IMR-90 (cell line): ENCODE results near the gene TREH. TPM values are rescaled to one million over a fixed set of nuclear protein-coding genes. Genes with fewer than 3 reads are reported as not detected.

Source experiments
- ATAC-seq: fragments of 200-7000 bp; cut with Tn5 transposase; 2 replicates; pipeline ENCODE4 v1.9.1; 2020; ENCODE audit warnings: low read depth, mild to moderate bottlenecking, moderate library complexity
- BruUV-seq: library from RNA; stranded (reverse); fragments of 400-500 nt; replicated peaks from 2 replicates; lab custom pipeline; 2021; lab: Mats Ljungman, UMichigan
- CTCF ChIA-PET: fragments of 300-600 bp; formaldehyde crosslinking; extraction: SDS; loops from one replicate; lab custom pipeline; 2021; ENCODE audit warnings: antibody characterized with exemption; lab: Yijun Ruan, JAX
- POLR2A ChIA-PET: fragments of 300-600 bp; sonication (Branson Sonifier 250); formaldehyde crosslinking; loops from one replicate; lab custom pipeline; 2022; ENCODE audit warnings: antibody characterized with exemption; ENCODE audit not compliant: unreplicated experiment; lab: Charles Lee
- DNase-seq: peaks from one replicate; pipeline ENCODE4 v3.0.0; 2013
- H2AFZ ChIP-seq: replicated peaks from 2 replicates; pipeline ENCODE3; 2013; ENCODE audit warnings: low read length, mild to moderate bottlenecking; ENCODE audit not compliant: poor library complexity
- H2AK5ac ChIP-seq: 2 replicates; pipeline ENCODE4 v1.6.1; 2013; ENCODE audit warnings: low read depth, low read length, inconsistent platforms
- H2AK9ac ChIP-seq: replicated peaks from 2 replicates; pipeline ENCODE3; 2013; ENCODE audit warnings: mild to moderate bottlenecking, low read depth, low read length, moderate library complexity; ENCODE audit not compliant: poor library complexity
- H2BK120ac ChIP-seq: 2 replicates; pipeline ENCODE4 v1.6.1; 2013; ENCODE audit warnings: low read depth, low read length, inconsistent platforms
- H2BK15ac ChIP-seq: 3 replicates; pipeline ENCODE4 v1.6.1; 2013; ENCODE audit warnings: low read depth, low read length, inconsistent platforms
- H2BK20ac ChIP-seq: 2 replicates; pipeline ENCODE4 v1.6.1; 2013; ENCODE audit warnings: low read depth, mild to moderate bottlenecking, inconsistent platforms, low read length, moderate library complexity
- H2BK5ac ChIP-seq: 2 replicates; pipeline ENCODE4 v1.6.1; 2013; ENCODE audit warnings: mild to moderate bottlenecking, low read depth, low read length, inconsistent platforms; ENCODE audit not compliant: poor library complexity, severe bottlenecking
- H3K14ac ChIP-seq: replicated peaks from 2 replicates; pipeline ENCODE4 v1.6.1; 2013; ENCODE audit warnings: low read depth, low read length, inconsistent platforms
- H3K18ac ChIP-seq: 2 replicates; pipeline ENCODE4 v1.6.1; 2013; ENCODE audit warnings: low read depth, low read length, control low read depth
- H3K23ac ChIP-seq: 2 replicates; pipeline ENCODE4 v1.6.1; 2013; ENCODE audit warnings: low read depth, low read length, inconsistent platforms
- H3K27ac ChIP-seq: 2 replicates; pipeline ENCODE4 v1.5.1; 2013; ENCODE audit warnings: mild to moderate bottlenecking, control low read depth, low read length; ENCODE audit not compliant: insufficient read depth
- H3K27me3 ChIP-seq: 2 replicates; pipeline ENCODE4 v1.6.1; 2013; ENCODE audit warnings: low read length; ENCODE audit not compliant: control insufficient read depth, insufficient read depth
- H3K36me3 ChIP-seq: 2 replicates; pipeline ENCODE4 v1.6.1; 2013; ENCODE audit warnings: low read length, mixed read lengths; ENCODE audit not compliant: control insufficient read depth, insufficient read depth
- H3K4ac ChIP-seq: 2 replicates; pipeline ENCODE4 v1.6.1; 2013; ENCODE audit warnings: low read depth, low read length, inconsistent platforms
- H3K4me1 ChIP-seq: 2 replicates; pipeline ENCODE4 v1.6.1; 2013; ENCODE audit warnings: low read length, mixed read lengths; ENCODE audit not compliant: control insufficient read depth, insufficient read depth
- H3K4me2 ChIP-seq: 2 replicates; pipeline ENCODE4 v1.6.1; 2013; ENCODE audit warnings: low read depth, mild to moderate bottlenecking, control low read depth, low read length, moderate library complexity
- H3K4me3 ChIP-seq: 2 replicates; pipeline ENCODE4 v1.5.1; 2013; ENCODE audit warnings: low read depth, mild to moderate bottlenecking, control low read depth, low read length, moderate library complexity; ENCODE audit not compliant: insufficient read depth
- H3K56ac ChIP-seq: 2 replicates; pipeline ENCODE4 v1.6.1; 2013; ENCODE audit warnings: low read length, inconsistent platforms; ENCODE audit not compliant: insufficient read depth; ENCODE audit errors: extremely low read depth
- H3K79me1 ChIP-seq, 2 experiments: 2 replicates each; pipeline ENCODE4 v1.6.1; 2013; ENCODE audit warnings: low read length in 2 of 2, inconsistent platforms in 1 of 2, low read depth in 1 of 2
- H3K9ac ChIP-seq: 2 replicates; pipeline ENCODE4 v1.6.1; 2013; ENCODE audit warnings: low read depth, low read length, control low read depth
- H3K9me1 ChIP-seq: 2 replicates; pipeline ENCODE4 v1.6.1; 2013; ENCODE audit warnings: low read length, inconsistent platforms; ENCODE audit not compliant: insufficient read depth
- H3K9me3 ChIP-seq: 2 replicates; pipeline ENCODE4 v1.6.1; 2013; ENCODE audit warnings: low read length; ENCODE audit not compliant: control insufficient read depth, insufficient read depth
- H4K20me1 ChIP-seq: 2 replicates; pipeline ENCODE4 v1.6.1; 2013; ENCODE audit warnings: low read length, inconsistent platforms; ENCODE audit not compliant: insufficient read depth
- H4K5ac ChIP-seq: 2 replicates; pipeline ENCODE4 v1.6.1; 2013; ENCODE audit warnings: mild to moderate bottlenecking, low read depth, low read length, control low read depth
- H4K8ac ChIP-seq, 2 experiments: 2 replicates each; pipeline ENCODE4 v1.6.1; 2013; ENCODE audit warnings: low read depth in 2 of 2, low read length in 2 of 2, control low read depth in 1 of 2, inconsistent platforms in 1 of 2
- H4K91ac ChIP-seq: 2 replicates; pipeline ENCODE4 v1.6.1; 2013; ENCODE audit warnings: low read depth, low read length, inconsistent platforms; ENCODE audit not compliant: insufficient read depth
- BHLHE40 ChIP-seq: fragments of 150-350 bp; IDR thresholded peaks from 2 replicates; pipeline ENCODE4 v1.6.1; 2016; ENCODE audit warnings: mild to moderate bottlenecking, low read depth, low read length
- CEBPB ChIP-seq: IDR thresholded peaks from 2 replicates; pipeline ENCODE4 v1.6.1; 2012; ENCODE audit warnings: low read depth, low read length, improper control_type of control experiment
- CHD1 ChIP-seq: IDR thresholded peaks from 2 replicates; pipeline ENCODE4 v1.6.1; 2012; ENCODE audit warnings: low read depth, low read length, improper control_type of control experiment
- FOS ChIP-seq: fragments of 150-350 bp; IDR thresholded peaks from 2 replicates; pipeline ENCODE4 v1.6.1; 2016; ENCODE audit warnings: low read depth, low read length
- MAFK ChIP-seq: IDR thresholded peaks from 2 replicates; pipeline ENCODE4 v1.6.1; 2012; ENCODE audit warnings: low read depth, low read length, improper control_type of control experiment
- MAZ ChIP-seq: IDR thresholded peaks from 2 replicates; pipeline ENCODE4 v1.6.1; 2012; ENCODE audit warnings: low read depth, mild to moderate bottlenecking, low read length, improper control_type of control experiment, moderate library complexity, borderline replicate concordance
- MXI1 ChIP-seq: IDR thresholded peaks from 2 replicates; pipeline ENCODE4 v1.6.1; 2012; ENCODE audit warnings: low read depth, mild to moderate bottlenecking, low read length, moderate library complexity, borderline replicate concordance
- NFE2L2 ChIP-seq: fragments of 150-350 bp; IDR thresholded peaks from 2 replicates; pipeline ENCODE4 v1.6.1; 2016; ENCODE audit warnings: low read depth, mild to moderate bottlenecking, low read length
- RAD21 ChIP-seq: IDR thresholded peaks from 2 replicates; pipeline ENCODE4 v1.6.1; 2012; ENCODE audit warnings: low read length, improper control_type of control experiment
- RCOR1 ChIP-seq: IDR thresholded peaks from 2 replicates; pipeline ENCODE4 v1.6.1; 2012; ENCODE audit warnings: mild to moderate bottlenecking, low read length, improper control_type of control experiment; ENCODE audit not compliant: insufficient replicate concordance
- RFX5 ChIP-seq: IDR thresholded peaks from 2 replicates; pipeline ENCODE4 v1.8.0; 2012; ENCODE audit warnings: low read depth, mild to moderate bottlenecking, low read length, moderate library complexity
- SMC3 ChIP-seq: fragments of 150-350 bp; IDR thresholded peaks from 2 replicates; pipeline ENCODE4 v1.6.1; 2016; ENCODE audit warnings: low read depth, mild to moderate bottlenecking, antibody characterized with exemption, low read length, moderate library complexity
- WGBS, 2 experiments: methylation state at CpG; one replicate each; pipeline versions ENCODE4 v1.1.5 to v1.1.7; 2013; ENCODE audit warnings: missing lambda C conversion rate in 2 of 2; ENCODE audit not compliant: insufficient read length in 1 of 2; ENCODE audit errors: extremely low coverage in 2 of 2; 5-methylcytosine and 5-hydroxymethylcytosine counted together
- dilution Hi-C: fragments of 300-500 bp; cut with HindIII; formaldehyde crosslinking; loops from one replicate; pipeline ENCODE4 v1.14.3; 2018; ENCODE audit warnings: low sequenced_read_pairs; ENCODE audit not compliant: unreplicated experiment
- in situ Hi-C: fragments of 300-500 bp; cut with MboI; formaldehyde crosslinking; loops from 3 replicates; pipeline ENCODE4 v1.14.3; 2019; ENCODE audit warnings: low sequenced_read_pairs, inconsistent platforms, mixed read lengths
- intact Hi-C: fragments of 100-400 bp; cut with micrococcal nuclease; formaldehyde crosslinking; loops from 2 replicates; pipeline ENCODE4 v1.10.0; 2022
- polyA plus RNA-seq, 3 experiments: library from polyadenylated mRNA; depleted of rRNA; stranded (reverse); fragments of >200 nt; gene quantifications; 2 replicates each; pipeline ENCODE4 v1.2.3, GENCODE V29; 2012; ENCODE audit warnings: low replicate concordance in 1 of 3
- total RNA-seq: library from RNA; depleted of rRNA; stranded (reverse); fragments of >200 nt; gene quantifications from 2 replicates; pipeline ENCODE4 v1.2.3, GENCODE V29; 2012
- TF ChIP-seq, protein P1 (sequence below): fragments of 150-350 bp; IDR thresholded peaks from 2 replicates; pipeline ENCODE4 v1.6.1; 2017; ENCODE audit warnings: mild to moderate bottlenecking, antibody characterized with exemption, low read length, low read depth
- TF ChIP-seq, protein P2 (sequence below): conservative IDR thresholded peaks from 2 replicates; pipeline ENCODE4 v1.5.1; 2012; ENCODE audit warnings: mild to moderate bottlenecking, low read depth, low read length, improper control_type of control experiment
- TF ChIP-seq, protein P3 (sequence below): fragments of 150-350 bp; IDR thresholded peaks from 2 replicates; pipeline ENCODE4 v1.6.1; 2016; ENCODE audit warnings: low read depth, mild to moderate bottlenecking, low read length, moderate library complexity, borderline replicate concordance

TREH gene
- total and polyA plus RNA-seq, 2 of the 4 experiments (the other 2 are of a cell fraction), result not detected

DNA sequence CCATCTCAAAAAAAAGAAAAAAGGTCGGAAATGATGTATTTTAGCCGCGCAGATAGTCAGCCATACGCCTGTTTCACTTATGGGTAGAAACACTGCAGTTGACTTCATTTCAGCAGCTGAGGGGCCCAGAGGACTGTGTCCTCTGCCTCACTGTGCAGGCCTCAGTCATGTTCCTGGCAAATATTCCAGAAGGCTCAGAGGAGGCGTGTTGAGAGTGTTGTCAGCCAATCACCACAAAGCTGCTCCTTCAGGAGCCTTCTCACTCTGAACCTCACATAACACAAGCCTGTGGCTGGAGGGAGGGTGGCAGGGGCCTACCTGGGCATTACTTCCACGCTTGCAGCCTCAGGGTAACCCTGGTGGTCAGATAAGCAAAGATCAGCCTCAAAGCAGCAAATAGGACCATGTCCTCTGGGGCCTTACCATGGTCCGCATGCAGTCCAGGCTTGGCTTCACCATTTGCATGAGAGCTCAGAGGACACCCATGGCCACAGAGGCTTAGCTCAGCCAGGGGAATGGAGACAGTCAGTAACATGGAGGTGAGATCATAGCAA is 17.3 kb upstream of the TREH start:
- BruUV-seq, result no TSS peak
- Histone ChIP-seq H3K27ac (no peak overlapping the region), H3K9me1 (peaks cover 7% of the 10 kb centered on the region; the same call in 1 of the 2 replicates), H2AFZ (peak overlapping the region; percentile 5), H4K5ac (no peak overlapping the region), H4K91ac (no peak overlapping the region), H4K20me1 (no peaks in the 10 kb centered on the region), H3K4me2 (no peak overlapping the region), H2BK5ac (no peak overlapping the region), H3K4me1 (peaks cover 9% of the 10 kb centered on the region), H3K27me3 (no peaks in the 10 kb centered on the region), H3K14ac (no peak overlapping the region), H3K56ac (no peak overlapping the region), H3K23ac (no peak overlapping the region), H3K18ac (no peak overlapping the region), H3K4ac (no peak overlapping the region), H3K9me3 (peaks cover 4% of the 10 kb centered on the region; the same call in 1 of the 2 replicates), H3K9ac (no peak overlapping the region), H3K36me3 (no peaks in the 10 kb centered on the region), H2AK9ac (no peak overlapping the region), H2BK120ac (no peak overlapping the region), H4K8ac (no peak overlapping the region), H2BK20ac (no peak overlapping the region), H2AK5ac (no peak overlapping the region), H3K79me1 (no peaks in the 10 kb centered on the region), H3K4me3 (no peak overlapping the region), H2BK15ac (no peak overlapping the region)
- ATAC-seq, result peak; percentile 47; the same call in 1 of the 2 replicates
- WGBS, 2 experiments, result 80% methylated on average over 1 of the region's 7 CpGs; no CpG with 5 or more reads in 1 of the 2 experiments
- POLR2A ChIA-PET, result no interaction called here
- dilution Hi-C loops (no loop called here), intact Hi-C loops (no loop called here), in situ Hi-C loops (no loop called here)
- CTCF ChIA-PET, result no interaction called here
- DNase-seq, result no peak
- no peak for TF ChIP-seq BHLHE40
- no peak for TF ChIP-seq MAFK
- TF ChIP-seq, protein P1, sequence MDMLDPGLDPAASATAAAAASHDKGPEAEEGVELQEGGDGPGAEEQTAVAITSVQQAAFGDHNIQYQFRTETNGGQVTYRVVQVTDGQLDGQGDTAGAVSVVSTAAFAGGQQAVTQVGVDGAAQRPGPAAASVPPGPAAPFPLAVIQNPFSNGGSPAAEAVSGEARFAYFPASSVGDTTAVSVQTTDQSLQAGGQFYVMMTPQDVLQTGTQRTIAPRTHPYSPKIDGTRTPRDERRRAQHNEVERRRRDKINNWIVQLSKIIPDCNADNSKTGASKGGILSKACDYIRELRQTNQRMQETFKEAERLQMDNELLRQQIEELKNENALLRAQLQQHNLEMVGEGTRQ, result no peak
- TF ChIP-seq MAZ, result no peak
- TF ChIP-seq, protein P2, sequence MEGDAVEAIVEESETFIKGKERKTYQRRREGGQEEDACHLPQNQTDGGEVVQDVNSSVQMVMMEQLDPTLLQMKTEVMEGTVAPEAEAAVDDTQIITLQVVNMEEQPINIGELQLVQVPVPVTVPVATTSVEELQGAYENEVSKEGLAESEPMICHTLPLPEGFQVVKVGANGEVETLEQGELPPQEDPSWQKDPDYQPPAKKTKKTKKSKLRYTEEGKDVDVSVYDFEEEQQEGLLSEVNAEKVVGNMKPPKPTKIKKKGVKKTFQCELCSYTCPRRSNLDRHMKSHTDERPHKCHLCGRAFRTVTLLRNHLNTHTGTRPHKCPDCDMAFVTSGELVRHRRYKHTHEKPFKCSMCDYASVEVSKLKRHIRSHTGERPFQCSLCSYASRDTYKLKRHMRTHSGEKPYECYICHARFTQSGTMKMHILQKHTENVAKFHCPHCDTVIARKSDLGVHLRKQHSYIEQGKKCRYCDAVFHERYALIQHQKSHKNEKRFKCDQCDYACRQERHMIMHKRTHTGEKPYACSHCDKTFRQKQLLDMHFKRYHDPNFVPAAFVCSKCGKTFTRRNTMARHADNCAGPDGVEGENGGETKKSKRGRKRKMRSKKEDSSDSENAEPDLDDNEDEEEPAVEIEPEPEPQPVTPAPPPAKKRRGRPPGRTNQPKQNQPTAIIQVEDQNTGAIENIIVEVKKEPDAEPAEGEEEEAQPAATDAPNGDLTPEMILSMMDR, result no peak
- TF ChIP-seq NFE2L2, result no peak
- no peak for TF ChIP-seq RAD21
- no peak for TF ChIP-seq CHD1
- TF ChIP-seq MXI1, result no peak
- TF ChIP-seq, protein P3, sequence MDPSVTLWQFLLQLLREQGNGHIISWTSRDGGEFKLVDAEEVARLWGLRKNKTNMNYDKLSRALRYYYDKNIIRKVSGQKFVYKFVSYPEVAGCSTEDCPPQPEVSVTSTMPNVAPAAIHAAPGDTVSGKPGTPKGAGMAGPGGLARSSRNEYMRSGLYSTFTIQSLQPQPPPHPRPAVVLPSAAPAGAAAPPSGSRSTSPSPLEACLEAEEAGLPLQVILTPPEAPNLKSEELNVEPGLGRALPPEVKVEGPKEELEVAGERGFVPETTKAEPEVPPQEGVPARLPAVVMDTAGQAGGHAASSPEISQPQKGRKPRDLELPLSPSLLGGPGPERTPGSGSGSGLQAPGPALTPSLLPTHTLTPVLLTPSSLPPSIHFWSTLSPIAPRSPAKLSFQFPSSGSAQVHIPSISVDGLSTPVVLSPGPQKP, result no peak
- TF ChIP-seq FOS, result no peak
- no peak for TF ChIP-seq SMC3
- TF ChIP-seq RFX5, result no peak
- no peak for TF ChIP-seq RCOR1
- no peak for TF ChIP-seq CEBPB
